HepG2 (cell line): ENCODE data around the gene TMEM141. TPM values are rescaled to one million over a fixed set of nuclear protein-coding genes. Genes with fewer than 3 reads are reported as not detected.

Experiments
- CTCF ChIP-seq: sonication (generic); formaldehyde crosslinking; IDR thresholded peaks from 2 replicates; pipeline ENCODE4 v1.5.0; 2020; ENCODE audit warnings: mild to moderate bottlenecking, missing genetic modification reagents, moderate library complexity
- MIER3 ChIP-seq: IDR thresholded peaks from 2 replicates; pipeline ENCODE4 v1.6.1; 2016; ENCODE audit warnings: missing compliant biosample characterization, borderline replicate concordance
- PHF8 ChIP-seq: sonication (generic); formaldehyde crosslinking; IDR thresholded peaks from 2 replicates; pipeline ENCODE4 v1.5.0; 2020; ENCODE audit warnings: missing genetic modification reagents
- SAP130 ChIP-seq: IDR thresholded peaks from 2 replicates; pipeline ENCODE4 v1.6.1; 2016; ENCODE audit warnings: low read depth
- ZFX ChIP-seq: sonication (generic); formaldehyde crosslinking; IDR thresholded peaks from 2 replicates; pipeline ENCODE4 v1.4.0; 2020; ENCODE audit warnings: mild to moderate bottlenecking, low read depth, missing genetic modification reagents, moderate library complexity
- ZGPAT ChIP-seq: IDR thresholded peaks from 2 replicates; pipeline ENCODE4 v1.6.1; 2016; ENCODE audit warnings: mild to moderate bottlenecking
- ZNF441 ChIP-seq: sonication (generic); formaldehyde crosslinking; IDR thresholded peaks from 2 replicates; pipeline ENCODE4 v1.7.0; 2021; ENCODE audit warnings: missing genetic modification reagents, borderline replicate concordance
- ZNF460 ChIP-seq: sonication (generic); formaldehyde crosslinking; IDR thresholded peaks from 2 replicates; pipeline ENCODE4 v1.5.1; 2020; ENCODE audit warnings: missing genetic modification reagents, mild to moderate bottlenecking, borderline replicate concordance
- ZNF850 ChIP-seq: sonication (generic); formaldehyde crosslinking; conservative IDR thresholded peaks from 2 replicates; pipeline ENCODE4 v1.9.0; 2021; ENCODE audit warnings: mild to moderate bottlenecking, missing genetic modification reagents
- polyA plus RNA-seq, 8 experiments: library from polyadenylated mRNA; depleted of rRNA in 3 of 8; stranded (reverse) in 7 of 8; unstranded in 1 of 8; fragments of >200 nt; fragmentation: Illumina TruSeq in 4 of 8; extraction: Trizol in 4 of 8; gene quantifications; 2 replicates each; pipeline versions ENCODE4 v1.2.1 to v1.2.3, GENCODE V29; 2011 to 2016; ENCODE audit warnings: low read depth in 4 of 8, missing spikeins in 1 of 8, mixed read lengths in 1 of 8; ENCODE audit not compliant: insufficient read depth in 1 of 8
- total RNA-seq, 5 experiments: library from RNA; depleted of rRNA; stranded (reverse); fragments of >200 nt; fragmentation: Illumina TruSeq; extraction: Trizol; gene quantifications; 2 replicates each; pipeline ENCODE4 v1.2.3, GENCODE V29; 2016; ENCODE audit warnings: low read depth in 1 of 5

TMEM141 gene
- total and polyA plus RNA-seq, 2 of the 13 experiments (the other 11 are each of a cell fraction or from before 2014, with no cell fraction given), result 81.0 to 202 TPM

- TF ChIP-seq CTCF (CRISPR knock-in tag) (peak; percentile 80), ZFX (CRISPR knock-in tag) (peak; percentile 60; the same call in 1 of the 2 replicates), ZGPAT (CRISPR knock-in tag) (0 out of 2 replicates have a peak, but pooled peaks have one; percentile 23), ZNF441 (CRISPR knock-in tag) (0 out of 2 replicates have a peak, but pooled peaks have one; percentile 9), ZNF850 (CRISPR knock-in tag) (0 out of 2 replicates have a peak, but pooled peaks have one; percentile 45), MIER3 (CRISPR knock-in tag) (peak; percentile 43; the same call in 1 of the 2 replicates), ZNF460 (CRISPR knock-in tag) (peak; percentile 85), PHF8 (CRISPR knock-in tag) (0 out of 2 replicates have a peak, but pooled peaks have one; percentile 8), SAP130 (CRISPR knock-in tag) (peak; percentile 28; the same call in 1 of the 2 replicates)
- TF ChIP-seq, all 625 proteins: peak for 26; not testable (repeated sequence) for 599
These were observed 30.2 kb upstream of the TMEM141 start (continued) for GRCh38 chr9:136760834-136761544.
